Measurements from ENCODE around the gene HLA-DMB. TPM values are rescaled to one million over a fixed set of nuclear protein-coding genes. Genes with fewer than 3 reads are reported as not detected.

Gene HLA-DMB
- total RNA-seq, 4 donors from 2014 or later, result 1.8 to 20.8 (median 13.2) TPM

DNA sequence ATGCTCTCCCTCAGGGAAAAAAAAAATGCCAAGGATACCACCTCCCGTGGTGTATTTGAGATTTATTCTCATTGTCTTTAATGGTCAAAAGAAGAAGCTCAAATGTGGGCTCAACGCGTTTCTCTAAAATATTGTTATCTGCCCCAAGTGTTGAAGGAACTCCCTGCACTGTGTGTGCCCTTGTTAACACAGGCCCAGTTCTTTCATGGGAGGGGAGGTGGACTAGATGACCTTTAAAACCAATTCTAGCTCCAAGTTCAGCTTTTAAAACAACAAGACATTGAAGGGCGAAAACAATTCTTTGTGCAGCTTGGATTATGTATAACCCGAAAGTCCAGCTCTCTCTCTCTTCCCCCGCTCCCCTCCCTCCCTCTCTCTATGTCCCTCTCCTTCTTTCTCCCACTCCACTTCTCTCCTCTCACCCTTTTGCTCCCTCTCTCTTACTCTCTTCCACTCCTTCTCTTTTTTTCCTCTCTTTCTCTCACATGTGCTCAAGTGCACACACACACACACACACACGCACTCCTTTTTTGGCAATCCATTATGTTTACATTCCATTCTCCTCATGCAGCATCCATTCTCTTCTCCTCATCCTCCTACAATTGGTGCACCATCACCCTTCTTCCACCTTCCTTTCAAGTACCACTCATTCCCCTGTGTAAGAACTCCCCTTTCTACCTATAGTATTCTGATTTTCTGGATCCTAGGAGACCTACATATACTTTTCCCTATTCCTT, 8.5 kb downstream of the HLA-DMB start:
- DNase-seq, result no peak
- in situ Hi-C loops (cut with MboI; ENCODE audit: low pct_ligation_motif_present in 1 of 4, low pct_unique_long_range_greater_than_20kb in 1 of 4, low sequenced_read_pairs in 3 of 4), result loop anchor here in 2 of 4 donors (10.0 kb wide), 1 partner anchor 53 kb away; no protein-coding TSS in a partner anchor
- no peaks in the 10 kb centered on the region for H3K9me3 ChIP-seq
- intact Hi-C loops (cut with DNase I; ENCODE audit: low total_unique reads), result no loop called here
- H3K4me1 ChIP-seq, result no peaks in the 10 kb centered on the region
- TF ChIP-seq POLR2A (IDR thresholded peaks at IDR 0.05), result no peak
- TF ChIP-seq, protein P1, sequence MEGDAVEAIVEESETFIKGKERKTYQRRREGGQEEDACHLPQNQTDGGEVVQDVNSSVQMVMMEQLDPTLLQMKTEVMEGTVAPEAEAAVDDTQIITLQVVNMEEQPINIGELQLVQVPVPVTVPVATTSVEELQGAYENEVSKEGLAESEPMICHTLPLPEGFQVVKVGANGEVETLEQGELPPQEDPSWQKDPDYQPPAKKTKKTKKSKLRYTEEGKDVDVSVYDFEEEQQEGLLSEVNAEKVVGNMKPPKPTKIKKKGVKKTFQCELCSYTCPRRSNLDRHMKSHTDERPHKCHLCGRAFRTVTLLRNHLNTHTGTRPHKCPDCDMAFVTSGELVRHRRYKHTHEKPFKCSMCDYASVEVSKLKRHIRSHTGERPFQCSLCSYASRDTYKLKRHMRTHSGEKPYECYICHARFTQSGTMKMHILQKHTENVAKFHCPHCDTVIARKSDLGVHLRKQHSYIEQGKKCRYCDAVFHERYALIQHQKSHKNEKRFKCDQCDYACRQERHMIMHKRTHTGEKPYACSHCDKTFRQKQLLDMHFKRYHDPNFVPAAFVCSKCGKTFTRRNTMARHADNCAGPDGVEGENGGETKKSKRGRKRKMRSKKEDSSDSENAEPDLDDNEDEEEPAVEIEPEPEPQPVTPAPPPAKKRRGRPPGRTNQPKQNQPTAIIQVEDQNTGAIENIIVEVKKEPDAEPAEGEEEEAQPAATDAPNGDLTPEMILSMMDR (IDR thresholded peaks at IDR 0.05), result no peak
- no peak for TF ChIP-seq EP300 (IDR thresholded peaks at IDR 0.05; ENCODE audit: low read depth)
- TF ChIP-seq POLR2AphosphoS5 (IDR thresholded peaks at IDR 0.05), result no peak
- no peaks in the 10 kb centered on the region for H3K27me3 ChIP-seq
- H3K4me3 ChIP-seq, result no peak overlapping the region
- WGBS, 2 donors (ENCODE audit: low coverage in 1 of 2), result 66 to 82% methylated on average over 6 to 7 of the region's 7 CpGs
- no peak overlapping the region for H3K27ac ChIP-seq
- H3K36me3 ChIP-seq, result no peaks in the 10 kb centered on the region

DNA sequence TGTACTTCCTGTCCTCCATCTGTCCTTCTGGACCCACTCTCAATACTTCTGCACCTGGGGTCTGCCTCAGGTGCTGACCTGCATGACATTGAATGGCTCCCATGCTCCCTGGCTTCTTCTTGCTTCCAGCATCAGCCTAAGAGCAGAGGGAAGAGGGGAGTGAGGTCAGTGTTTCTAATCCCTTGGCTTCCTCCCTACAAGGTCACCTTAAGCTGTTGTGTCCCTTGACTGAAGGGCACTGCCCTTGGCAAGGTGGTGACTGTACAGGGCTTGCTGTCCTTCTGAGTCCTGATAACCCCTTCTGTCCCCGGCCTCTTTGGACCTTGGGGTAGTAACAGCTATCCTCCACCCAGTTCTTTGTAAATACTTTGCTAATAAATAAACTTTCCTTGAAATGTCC, 9.6 kb downstream of the HLA-DMB start:
- no peak for DNase-seq
- H3K27ac ChIP-seq, result no peak overlapping the region
- H3K36me3 ChIP-seq, result no peaks in the 10 kb centered on the region
- intact Hi-C loops (cut with DNase I; ENCODE audit: low total_unique reads), result no loop called here
- WGBS, 2 donors (ENCODE audit: low coverage in 1 of 2), result 3% methylated on average over 1 of the region's 1 CpG; no CpG with 5 or more reads in 1 of the 2 donors
- H3K4me3 ChIP-seq, result no peak overlapping the region
- H3K4me1 ChIP-seq, result no peaks in the 10 kb centered on the region
- H3K9me3 ChIP-seq, result no peaks in the 10 kb centered on the region
- in situ Hi-C loops (cut with MboI; ENCODE audit: low pct_ligation_motif_present in 1 of 4, low pct_unique_long_range_greater_than_20kb in 1 of 4, low sequenced_read_pairs in 3 of 4), result loop anchor here in 2 of 4 donors (10.0 kb wide), 1 partner anchor 54 kb away; no protein-coding TSS in a partner anchor
- H3K27me3 ChIP-seq, result no peaks in the 10 kb centered on the region
- TF ChIP-seq POLR2AphosphoS5 (IDR thresholded peaks at IDR 0.05) (no peak), POLR2A (IDR thresholded peaks at IDR 0.05) (no peak), EP300 (IDR thresholded peaks at IDR 0.05; ENCODE audit: low read depth) (no peak)
- TF ChIP-seq, protein P1 (IDR thresholded peaks at IDR 0.05), result no peak

DNA sequence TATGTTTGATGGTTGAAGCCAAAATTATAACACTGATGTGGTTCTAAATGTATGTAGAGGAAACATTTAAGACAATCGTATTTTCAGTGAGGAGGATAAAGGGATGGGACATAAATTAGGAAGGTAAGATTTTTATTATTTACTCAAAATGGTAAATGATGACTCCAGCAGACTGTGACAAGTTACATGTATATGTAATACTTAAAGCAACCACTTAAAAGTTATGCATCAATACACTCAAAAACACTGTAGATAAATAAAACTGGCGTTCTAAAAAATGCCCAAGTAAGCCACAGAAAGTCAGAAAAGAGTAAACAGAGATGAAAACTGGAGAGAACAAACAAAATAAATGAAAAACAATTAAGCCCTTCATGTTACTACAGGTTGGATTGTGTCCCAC, 18.7 kb downstream of the HLA-DMB start:
- TF ChIP-seq, protein P1 (IDR thresholded peaks at IDR 0.05), result no peak
- TF ChIP-seq EP300 (IDR thresholded peaks at IDR 0.05; ENCODE audit: low read depth) (no peak), POLR2AphosphoS5 (IDR thresholded peaks at IDR 0.05) (no peak), POLR2A (IDR thresholded peaks at IDR 0.05) (no peak)
- intact Hi-C loops (cut with DNase I; ENCODE audit: low total_unique reads) (no loop called here), in situ Hi-C loops (cut with MboI; ENCODE audit: low pct_ligation_motif_present in 1 of 4, low pct_unique_long_range_greater_than_20kb in 1 of 4, low sequenced_read_pairs in 3 of 4) (no loop called here)
- Histone ChIP-seq H3K27ac (no peak overlapping the region), H3K4me3 (no peak overlapping the region), H3K36me3 (no peaks in the 10 kb centered on the region), H3K4me1 (peaks cover 0 to 17% (median 6%) of the 10 kb centered on the region in 4 donors), H3K27me3 (peaks cover 6% of the 10 kb centered on the region), H3K9me3 (no peaks in the 10 kb centered on the region)
- no peak for DNase-seq
- 85 to 100% methylated on average over 2 of the region's 2 CpGs for WGBS, 2 donors (ENCODE audit: low coverage in 1 of 2)

DNA sequence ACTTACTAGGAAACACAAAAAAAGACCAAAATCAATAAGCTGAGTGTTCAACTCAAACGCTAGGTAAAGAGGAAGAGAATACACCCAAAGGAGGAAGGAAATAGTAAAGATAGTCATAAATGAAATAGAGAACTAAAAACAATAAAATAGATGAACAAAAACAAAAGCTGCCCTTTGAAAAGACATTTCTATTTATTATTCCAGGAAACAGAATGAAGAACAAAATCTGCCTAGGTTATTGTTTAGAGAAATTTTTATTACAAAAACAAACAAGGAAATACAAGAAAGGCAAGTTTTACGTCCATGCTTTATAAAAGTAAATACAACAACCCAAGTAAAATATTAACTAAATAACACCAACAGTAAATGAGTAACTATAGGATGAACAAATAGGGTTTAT, 20.1 kb downstream of the HLA-DMB start:
- Histone ChIP-seq H3K4me1 (peaks cover 0 to 17% (median 6%) of the 10 kb centered on the region in 4 donors), H3K27ac (no peak overlapping the region), H3K9me3 (no peaks in the 10 kb centered on the region), H3K4me3 (no peak overlapping the region), H3K27me3 (peaks cover 6% of the 10 kb centered on the region), H3K36me3 (no peaks in the 10 kb centered on the region)
- DNase-seq, result no peak
- in situ Hi-C loops (cut with MboI; ENCODE audit: low pct_ligation_motif_present in 1 of 4, low pct_unique_long_range_greater_than_20kb in 1 of 4, low sequenced_read_pairs in 3 of 4) (no loop called here), intact Hi-C loops (cut with DNase I; ENCODE audit: low total_unique reads) (no loop called here)
- WGBS, 2 donors (ENCODE audit: low coverage in 1 of 2), result 36 to 42% methylated on average over 2 of the region's 2 CpGs
- TF ChIP-seq, protein P1 (IDR thresholded peaks at IDR 0.05), result no peak
- no peak for TF ChIP-seq POLR2A (IDR thresholded peaks at IDR 0.05)
- no peak for TF ChIP-seq POLR2AphosphoS5 (IDR thresholded peaks at IDR 0.05)
- no peak for TF ChIP-seq EP300 (IDR thresholded peaks at IDR 0.05; ENCODE audit: low read depth)

All from transverse colon (tissue), 4 donors.